Body of pancreas (tissue), 4 donors: ENCODE data around the gene DCAF7. TPM values are rescaled to one million over a fixed set of nuclear protein-coding genes. Genes with fewer than 3 reads are reported as not detected.

Experiments
- ATAC-seq: fragments of 150-250 bp; one replicate; pipeline ENCODE4 v1.9.1; 2016
- DNase-seq, 4 donors: peaks; one replicate each; pipeline ENCODE4 v3.0.0-alpha.2; 2019
- H3K27ac ChIP-seq, 4 donors: fragments of 200-600 bp; sonication (generic); 1 replicate in 3 of 4; 2 replicates in 1 of 4; pipeline versions ENCODE4 v1.5.1 to v1.6.1; 2016 to 2019; ENCODE audit warnings: mild to moderate bottlenecking in 1 of 4, mixed read lengths in 1 of 4, moderate library complexity in 1 of 4
- H3K27me3 ChIP-seq, 2 donors: fragments of 200-600 bp; sonication (generic); one replicate each; pipeline ENCODE4 v1.6.0; 2016; ENCODE audit warnings: mild to moderate bottlenecking in 1 of 2
- H3K36me3 ChIP-seq, 2 donors: fragments of 200-600 bp; sonication (generic); replicated peaks in 1 of 2; 2 replicates each; pipeline ENCODE4 v1.5.1; 2016; ENCODE audit warnings: low read depth in 2 of 2; ENCODE audit not compliant: insufficient read depth in 1 of 2
- H3K4me1 ChIP-seq: fragments of 200-600 bp; sonication (generic); one replicate; pipeline ENCODE4 v1.6.0; 2016
- H3K4me3 ChIP-seq, 2 donors: fragments of 200-600 bp; sonication (generic); 1 replicate in 1 of 2; 2 replicates in 1 of 2; pipeline ENCODE4 v1.5.1; 2016 to 2019
- H3K9me3 ChIP-seq, 3 donors: fragments of 200-600 bp; sonication (generic); 1 replicate in 2 of 3; 2 replicates in 1 of 3; pipeline ENCODE4 v1.5.1; 2016
- CTCF ChIP-seq, 7 experiments: fragments of 450-650 bp in 4 of 7; fragments of 200-600 bp in 3 of 7; sonication (generic) in 3 of 7; IDR thresholded peaks; one replicate each; pipeline ENCODE4 v1.5.1; 2016 to 2019; ENCODE audit warnings: antibody characterized with exemption in 7 of 7
- POLR2A ChIP-seq, 3 donors: fragments of 450-650 bp; IDR thresholded peaks; one replicate each; pipeline ENCODE4 v1.6.1; 2016; ENCODE audit warnings: antibody characterized with exemption in 3 of 3, mild to moderate bottlenecking in 2 of 3
- WGBS, 2 donors: methylation state at CpG; one replicate each; pipeline ENCODE4 v1.1.5; 2017; 5-methylcytosine and 5-hydroxymethylcytosine counted together
- intact Hi-C: fragments of 100-400 bp; cut with DNase I; formaldehyde crosslinking; loops from one replicate; pipeline ENCODE4 v1.15.1; 2023
- total RNA-seq, 2 donors: library from RNA; depleted of rRNA; stranded (reverse); fragments of >200 nt; gene quantifications; one replicate each; pipeline ENCODE4 v1.1.0, GENCODE V29; 2016

Gene DCAF7
- total RNA-seq, 2 donors from 2014 or later, result 16.8 to 16.9 TPM

- Histone ChIP-seq H3K4me1 (peaks cover 50% of the 10 kb centered on the region), H3K36me3 (no peaks in the 10 kb centered on the region), H3K9me3 (no peaks in the 10 kb centered on the region), H3K27ac (peak overlapping the region in 3 of 4 donors; percentile 2 to 72 (median 13)), H3K27me3 (no peaks in the 10 kb centered on the region), H3K4me3 (no peak overlapping the region)
- DNase-seq (peak in 1 of 4 donors; percentile 19), ATAC-seq (peak; percentile 70)
- TF ChIP-seq CTCF (IDR thresholded peaks at IDR 0.05) (no peak), POLR2A (IDR thresholded peaks at IDR 0.05) (no peak)
- intact Hi-C loops, result no loop called here
- 29 to 38% methylated on average over 1 of the region's 1 CpG for WGBS, 2 donors
These were observed 79.3 kb downstream of the DCAF7 start for GRCh38 chr17:63629627-63630026.

DNA sequence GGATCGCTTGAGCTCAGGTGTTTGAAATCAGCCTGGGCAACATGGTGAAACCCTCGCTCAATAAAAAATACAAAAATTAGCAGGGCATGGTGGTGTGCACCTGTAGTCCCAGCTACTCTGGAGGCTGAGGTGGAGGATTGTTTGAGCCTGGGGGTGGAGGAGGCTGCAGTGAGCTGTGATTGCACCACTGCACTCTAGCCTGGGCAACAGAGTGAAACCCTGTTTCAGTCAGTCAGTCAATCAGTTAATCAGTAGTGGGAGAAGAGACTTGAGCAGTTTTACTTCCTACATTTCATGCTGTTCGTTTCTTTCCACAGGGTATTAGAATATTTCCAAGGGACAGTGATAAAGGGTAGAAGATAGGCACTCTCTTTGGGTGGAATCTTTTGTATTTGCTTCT lies 80.8 kb downstream of the DCAF7 start:
- intact Hi-C loops, result no loop called here

GRCh38 chr17:63631626-63632025 lies 81.3 kb downstream of the DCAF7 start:
- peaks cover 0 to 2% of the 10 kb centered on the region in 2 donors for H3K36me3 ChIP-seq
- intact Hi-C loops, result no loop called here
- DNase-seq, result no peak
- peaks cover 60% of the 10 kb centered on the region for H3K4me1 ChIP-seq
- no peak overlapping the region for H3K4me3 ChIP-seq
- H3K27ac ChIP-seq, result no peak overlapping the region
- no peaks in the 10 kb centered on the region for H3K9me3 ChIP-seq
- WGBS, 2 donors, result 85 to 86% methylated on average over 1 of the region's 1 CpG
- ATAC-seq, result no peak
- no peak for TF ChIP-seq CTCF (IDR thresholded peaks at IDR 0.05)
- H3K27me3 ChIP-seq, result no peaks in the 10 kb centered on the region

More for the DNA sequence above, 80.8 kb downstream of the DCAF7 start:
- no peak for ATAC-seq
- H3K4me1 ChIP-seq, result peaks cover 58% of the 10 kb centered on the region
- DNase-seq, result no peak
- no peaks in the 10 kb centered on the region for H3K27me3 ChIP-seq
- H3K36me3 ChIP-seq, result no peaks in the 10 kb centered on the region
- 84 to 85% methylated on average over 3 of the region's 3 CpGs for WGBS, 2 donors
- H3K27ac ChIP-seq, result no peak overlapping the region
- H3K4me3 ChIP-seq, result no peak overlapping the region
- H3K9me3 ChIP-seq, result no peaks in the 10 kb centered on the region
- TF ChIP-seq POLR2A (IDR thresholded peaks at IDR 0.05) (no peak), CTCF (IDR thresholded peaks at IDR 0.05) (no peak)

DNA sequence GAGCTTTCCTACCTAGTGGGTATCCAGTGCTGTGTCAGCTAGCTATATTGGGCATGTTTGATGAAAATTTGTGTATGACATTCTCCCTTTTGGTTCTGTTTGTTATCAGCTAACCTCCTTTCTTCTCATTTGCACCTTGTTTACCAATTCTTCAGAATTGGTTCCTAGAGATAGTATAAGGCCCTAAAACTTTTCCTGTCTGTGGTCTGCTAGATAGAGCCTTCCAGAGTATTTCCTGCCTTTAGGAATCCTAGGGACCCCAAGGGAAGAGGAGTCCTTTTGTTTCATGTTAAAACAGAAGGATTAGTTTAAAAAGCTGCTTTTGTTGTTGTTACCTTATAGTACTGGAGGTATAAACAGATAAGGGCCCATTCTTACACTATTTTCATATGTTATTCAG lies 83.5 kb downstream of the DCAF7 start:
- Histone ChIP-seq H3K27me3 (no peaks in the 10 kb centered on the region), H3K36me3 (peaks cover 0 to 4% of the 10 kb centered on the region in 2 donors), H3K4me3 (no peak overlapping the region), H3K27ac (peak overlapping the region in 1 of 4 donors; percentile 55), H3K9me3 (no peaks in the 10 kb centered on the region), H3K4me1 (peaks cover 50% of the 10 kb centered on the region)
- intact Hi-C loops, result no loop called here
- DNase-seq (no peak), ATAC-seq (no peak)
- TF ChIP-seq CTCF (IDR thresholded peaks at IDR 0.05) (no peak), POLR2A (IDR thresholded peaks at IDR 0.05) (no peak)

GRCh38 chr17:63634163-63634562 lies 83.9 kb downstream of the DCAF7 start:
- TF ChIP-seq CTCF (IDR thresholded peaks at IDR 0.05), result no peak
- TF ChIP-seq POLR2A (IDR thresholded peaks at IDR 0.05), result no peak
- H3K9me3 ChIP-seq, result no peaks in the 10 kb centered on the region
- intact Hi-C loops, result no loop called here
- peaks cover 0 to 4% of the 10 kb centered on the region in 2 donors for H3K36me3 ChIP-seq
- peak overlapping the region in 3 of 4 donors; percentile 15 to 55 (median 22) for H3K27ac ChIP-seq
- DNase-seq (peak in 1 of 4 donors; percentile 21), ATAC-seq (no peak)
- no peak overlapping the region for H3K4me3 ChIP-seq
- peaks cover 46% of the 10 kb centered on the region for H3K4me1 ChIP-seq
- 71 to 77% methylated on average over 4 of the region's 4 CpGs for WGBS, 2 donors
- H3K27me3 ChIP-seq, result no peaks in the 10 kb centered on the region
